Measurements from ENCODE around the gene SLC17A1. TPM values are rescaled to one million over a fixed set of nuclear protein-coding genes. Genes with fewer than 3 reads are reported as not detected.

SLC17A1 gene
- total and polyA plus RNA-seq, 2 of the 4 experiments (the other 2 are of a cell fraction) = not detected

GRCh38 chr6:25787428-25787827, 44.4 kb downstream of the SLC17A1 start:
- H2BK5ac ChIP-seq (ENCODE audit: low read depth, low read length, poor library complexity, severe bottlenecking) = no peak overlapping the region
- H3K4ac ChIP-seq (ENCODE audit: low read depth, low read length) = no peak overlapping the region
- no peak for TF ChIP-seq RFX5 (IDR thresholded peaks at IDR 0.05; ENCODE audit: low read depth, low read length)
- no peak for TF ChIP-seq FOS (IDR thresholded peaks at IDR 0.05; ENCODE audit: low read depth, low read length)
- no peak for TF ChIP-seq BHLHE40 (IDR thresholded peaks at IDR 0.05; ENCODE audit: low read depth, low read length)
- TF ChIP-seq MXI1 (IDR thresholded peaks at IDR 0.05; ENCODE audit: borderline replicate concordance, low read depth, low read length) = no peak
- TF ChIP-seq RAD21 (IDR thresholded peaks at IDR 0.05; ENCODE audit: low read length) = no peak
- no peak for TF ChIP-seq ELK1 (IDR thresholded peaks at IDR 0.05; ENCODE audit: borderline replicate concordance, low read depth, low read length)
- H3K9ac ChIP-seq (ENCODE audit: low read depth, low read length) = no peak overlapping the region
- no TSS peak for BruUV-seq (replicated peaks)
- no peak overlapping the region for H2AFZ ChIP-seq (replicated peaks; ENCODE audit: low read length, poor library complexity)
- no peaks in the 10 kb centered on the region for H3K79me1 ChIP-seq (ENCODE audit: low read depth in 1 of 2, low read length in 2 of 2)
- no peak overlapping the region for H3K4me2 ChIP-seq (ENCODE audit: low read depth, low read length)
- intact Hi-C loops (cut with micrococcal nuclease) = no loop called here
- no peak overlapping the region for H3K23ac ChIP-seq (ENCODE audit: low read depth, low read length)
- H4K8ac ChIP-seq (ENCODE audit: low read depth in 2 of 2, low read length in 2 of 2) = no peak overlapping the region
- no peaks in the 10 kb centered on the region for H3K36me3 ChIP-seq (ENCODE audit: control insufficient read depth, insufficient read depth, low read length)
- WGBS, 2 experiments (ENCODE audit: extremely low coverage in 2 of 2, insufficient read length in 1 of 2) = no CpG with 5 or more reads among the region's 2 CpGs
- no peaks in the 10 kb centered on the region for H3K9me1 ChIP-seq (ENCODE audit: insufficient read depth, low read length)
- dilution Hi-C loops (cut with HindIII; ENCODE audit: low sequenced_read_pairs, unreplicated experiment) = no loop called here
- no peak overlapping the region for H3K14ac ChIP-seq (replicated peaks; ENCODE audit: low read depth, low read length)
- no peak overlapping the region for H3K4me3 ChIP-seq (ENCODE audit: insufficient read depth, low read depth, low read length)
- H3K18ac ChIP-seq (ENCODE audit: low read depth, low read length) = no peak overlapping the region
- H3K56ac ChIP-seq (ENCODE audit: extremely low read depth, insufficient read depth, low read length) = no peak overlapping the region
- no peaks in the 10 kb centered on the region for H3K27me3 ChIP-seq (ENCODE audit: control insufficient read depth, insufficient read depth, low read length)
- no peaks in the 10 kb centered on the region for H3K9me3 ChIP-seq (ENCODE audit: control insufficient read depth, insufficient read depth, low read length)
- H4K20me1 ChIP-seq (ENCODE audit: insufficient read depth, low read length) = no peaks in the 10 kb centered on the region
- POLR2A ChIA-PET (ENCODE audit: unreplicated experiment) = no interaction called here
- DNase-seq (no peak), ATAC-seq (ENCODE audit: low read depth) (no peak)
- no peak overlapping the region for H4K5ac ChIP-seq (ENCODE audit: low read depth, low read length)
- H2BK20ac ChIP-seq (ENCODE audit: low read depth, low read length) = no peak overlapping the region
- CTCF ChIA-PET = interaction anchor here (1.1 kb wide), 1 partner anchor 102 kb away, joined by 3 read pairs; no protein-coding TSS in a partner anchor
- in situ Hi-C loops (cut with MboI; ENCODE audit: low sequenced_read_pairs) = no loop called here
- no peak overlapping the region for H3K27ac ChIP-seq (ENCODE audit: insufficient read depth, low read length)
- no peaks in the 10 kb centered on the region for H3K4me1 ChIP-seq (ENCODE audit: control insufficient read depth, insufficient read depth, low read length)
- no peak overlapping the region for H2AK9ac ChIP-seq (replicated peaks; ENCODE audit: low read depth, low read length, poor library complexity)
- no peak overlapping the region for H2BK120ac ChIP-seq (ENCODE audit: low read depth, low read length)
- no peak overlapping the region for H2AK5ac ChIP-seq (ENCODE audit: low read depth, low read length)
- H2BK15ac ChIP-seq (ENCODE audit: low read depth, low read length) = no peak overlapping the region
- no peak overlapping the region for H4K91ac ChIP-seq (ENCODE audit: insufficient read depth, low read depth, low read length)
